Peyer's patch (tissue), 4 donors: ENCODE results near the gene C19orf33. TPM values are rescaled to one million over a fixed set of nuclear protein-coding genes. Genes with fewer than 3 reads are reported as not detected.

Source experiments
- DNase-seq, 3 donors: peaks; one replicate each; pipeline ENCODE4 v3.0.0-alpha.2; 2017 to 2019
- H3K27ac ChIP-seq, 4 donors: fragments of 200-600 bp; sonication (generic); one replicate each; pipeline ENCODE4 v1.5.1; 2016 to 2019
- H3K27me3 ChIP-seq, 2 donors: fragments of 200-600 bp; sonication (generic); one replicate each; pipeline ENCODE4 v1.5.1; 2019
- H3K36me3 ChIP-seq, 3 donors: fragments of 200-600 bp; sonication (generic); one replicate each; pipeline ENCODE4 v1.5.1; 2016 to 2019
- H3K4me1 ChIP-seq, 4 donors: fragments of 200-600 bp; sonication (generic); one replicate each; pipeline ENCODE4 v1.5.1; 2016 to 2019
- H3K4me3 ChIP-seq, 4 donors: fragments of 200-600 bp; sonication (generic); 1 replicate in 3 of 4; 2 replicates in 1 of 4; pipeline ENCODE4 v1.5.1; 2016 to 2019; ENCODE audit warnings: mild to moderate bottlenecking in 1 of 4
- H3K9me3 ChIP-seq, 4 donors: fragments of 200-600 bp; sonication (generic); one replicate each; pipeline ENCODE4 v1.5.1; 2016 to 2019; ENCODE audit warnings: mild to moderate bottlenecking in 1 of 4
- CTCF ChIP-seq, 6 experiments: fragments of 450-650 bp in 4 of 6; fragments of 200-600 bp in 2 of 6; sonication (generic) in 1 of 6; IDR thresholded peaks; one replicate each; pipeline ENCODE4 v1.5.1; 2017 to 2019; ENCODE audit warnings: antibody characterized with exemption in 6 of 6, mild to moderate bottlenecking in 3 of 6, moderate library complexity in 1 of 6
- POLR2A ChIP-seq, 2 donors: fragments of 450-650 bp; IDR thresholded peaks; one replicate each; pipeline ENCODE4 v1.5.1; 2017; ENCODE audit warnings: antibody characterized with exemption in 2 of 2, mild to moderate bottlenecking in 2 of 2, moderate library complexity in 2 of 2
- total RNA-seq, 4 donors: library from RNA; depleted of rRNA; stranded (reverse); fragments of >200 nt; gene quantifications; one replicate each; pipeline ENCODE4 v1.1.0, GENCODE V29; 2016

Gene C19orf33
- total RNA-seq, 4 donors from 2014 or later, result 39.6 to 444 (median 348) TPM

GRCh38 chr19:38294090-38294489 lies 10.0 kb upstream of the C19orf33 start:
- DNase-seq, result no peak
- Histone ChIP-seq H3K27me3 (no peaks in the 10 kb centered on the region), H3K4me1 (no peaks in the 10 kb centered on the region), H3K36me3 (peaks cover 0 to 38% (median 0%) of the 10 kb centered on the region in 3 donors), H3K9me3 (no peaks in the 10 kb centered on the region), H3K27ac (no peak overlapping the region), H3K4me3 (no peak overlapping the region)
- no peak for TF ChIP-seq CTCF (IDR thresholded peaks at IDR 0.05)
- TF ChIP-seq POLR2A (IDR thresholded peaks at IDR 0.05), result no peak

- Histone ChIP-seq H3K9me3 (no peaks in the 10 kb centered on the region), H3K27me3 (no peaks in the 10 kb centered on the region), H3K27ac (peak overlapping the region in 3 of 4 donors; percentile 39 to 93 (median 46)), H3K4me3 (no peak overlapping the region), H3K36me3 (no peaks in the 10 kb centered on the region), H3K4me1 (peaks cover 0 to 12% (median 0%) of the 10 kb centered on the region in 4 donors)
- TF ChIP-seq CTCF (IDR thresholded peaks at IDR 0.05), result no peak
- TF ChIP-seq POLR2A (IDR thresholded peaks at IDR 0.05), result no peak
- DNase-seq, result no peak
These were observed 5.0 kb upstream of the C19orf33 start for GRCh38 chr19:38298821-38299680.

- Histone ChIP-seq H3K9me3 (no peaks in the 10 kb centered on the region), H3K36me3 (peaks cover 0 to 20% (median 0%) of the 10 kb centered on the region in 3 donors), H3K4me3 (peak overlapping the region in 3 of 4 donors; percentile 34 to 73 (median 51)), H3K27ac (peak overlapping the region in 3 of 4 donors; percentile 93 to 100 (median 95)), H3K27me3 (no peaks in the 10 kb centered on the region), H3K4me1 (peaks cover 0 to 12% (median 0%) of the 10 kb centered on the region in 4 donors)
- TF ChIP-seq CTCF (IDR thresholded peaks at IDR 0.05) (no peak), POLR2A (IDR thresholded peaks at IDR 0.05) (no peak)
- no peak for DNase-seq
These were observed 358 bp downstream of the C19orf33 start for GRCh38 chr19:38304352-38304865.

- Histone ChIP-seq H3K27me3 (no peaks in the 10 kb centered on the region), H3K36me3 (peaks cover 0 to 20% (median 0%) of the 10 kb centered on the region in 3 donors), H3K9me3 (no peaks in the 10 kb centered on the region), H3K27ac (peak overlapping the region in 3 of 4 donors; percentile 93 to 100 (median 95)), H3K4me3 (peak overlapping the region in 3 of 4 donors; percentile 34 to 73 (median 51)), H3K4me1 (peaks cover 0 to 12% (median 0%) of the 10 kb centered on the region in 4 donors)
- peak in 2 of 3 donors; percentile 94 to 98 for DNase-seq
- TF ChIP-seq CTCF (IDR thresholded peaks at IDR 0.05), result no peak
- peak; percentile 91 to 93 for TF ChIP-seq POLR2A (IDR thresholded peaks at IDR 0.05)
These were observed 897 bp downstream of the C19orf33 start for GRCh38 chr19:38304866-38305429.

- Histone ChIP-seq H3K4me3 (peak overlapping the region in 1 of 4 donors; percentile 51), H3K9me3 (no peaks in the 10 kb centered on the region), H3K27ac (no peak overlapping the region), H3K27me3 (no peaks in the 10 kb centered on the region), H3K4me1 (peaks cover 0 to 11% (median 0%) of the 10 kb centered on the region in 4 donors), H3K36me3 (peaks cover 0 to 20% (median 0%) of the 10 kb centered on the region in 3 donors)
- TF ChIP-seq CTCF (IDR thresholded peaks at IDR 0.05) (no peak), POLR2A (IDR thresholded peaks at IDR 0.05) (no peak)
- DNase-seq, result no peak
These were observed 2.2 kb downstream of the C19orf33 start for GRCh38 chr19:38306236-38306635.
